PFSK-1 (cell line): ENCODE measurements around the gene RPLP2.

ENCODE experiments used
- SIN3A ChIP-seq: IDR thresholded peaks from 2 replicates; pipeline ENCODE4 v1.6.1; 2012; ENCODE audit warnings: mild to moderate bottlenecking, low read length, moderate library complexity, borderline replicate concordance; ENCODE audit not compliant: insufficient read depth
- TF ChIP-seq, protein P1 (sequence below), 2 experiments: IDR thresholded peaks; 2 replicates each; pipeline versions ENCODE4 v1.6.1 to v1.8.0; 2011 to 2012; ENCODE audit warnings: low read depth in 2 of 2, low read length in 2 of 2, control low read depth in 1 of 2, inconsistent platforms in 1 of 2, mild to moderate bottlenecking in 1 of 2, moderate library complexity in 1 of 2; ENCODE audit not compliant: insufficient read depth in 1 of 2

DNA sequence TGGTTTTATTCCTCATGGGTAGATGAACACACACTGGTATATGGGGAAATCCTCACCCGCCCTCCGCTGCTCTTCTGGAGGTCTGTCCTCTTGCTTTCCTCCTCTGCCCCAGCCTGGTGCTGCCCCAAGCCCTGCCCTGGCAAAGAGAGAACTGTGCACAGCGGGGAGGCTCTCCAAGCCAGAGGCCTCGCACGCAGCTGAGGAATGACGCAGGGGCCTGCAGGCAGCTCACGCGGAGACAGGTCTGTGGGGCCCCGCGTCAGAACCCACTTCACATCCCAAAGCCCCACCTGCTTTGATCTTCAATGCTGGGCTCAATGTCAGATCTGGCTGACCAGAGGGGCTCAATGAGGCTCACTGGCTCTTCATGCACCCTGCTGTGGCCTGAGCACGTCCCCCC is 42.5 kb upstream of the RPLP2 start:
- TF ChIP-seq, protein P1, sequence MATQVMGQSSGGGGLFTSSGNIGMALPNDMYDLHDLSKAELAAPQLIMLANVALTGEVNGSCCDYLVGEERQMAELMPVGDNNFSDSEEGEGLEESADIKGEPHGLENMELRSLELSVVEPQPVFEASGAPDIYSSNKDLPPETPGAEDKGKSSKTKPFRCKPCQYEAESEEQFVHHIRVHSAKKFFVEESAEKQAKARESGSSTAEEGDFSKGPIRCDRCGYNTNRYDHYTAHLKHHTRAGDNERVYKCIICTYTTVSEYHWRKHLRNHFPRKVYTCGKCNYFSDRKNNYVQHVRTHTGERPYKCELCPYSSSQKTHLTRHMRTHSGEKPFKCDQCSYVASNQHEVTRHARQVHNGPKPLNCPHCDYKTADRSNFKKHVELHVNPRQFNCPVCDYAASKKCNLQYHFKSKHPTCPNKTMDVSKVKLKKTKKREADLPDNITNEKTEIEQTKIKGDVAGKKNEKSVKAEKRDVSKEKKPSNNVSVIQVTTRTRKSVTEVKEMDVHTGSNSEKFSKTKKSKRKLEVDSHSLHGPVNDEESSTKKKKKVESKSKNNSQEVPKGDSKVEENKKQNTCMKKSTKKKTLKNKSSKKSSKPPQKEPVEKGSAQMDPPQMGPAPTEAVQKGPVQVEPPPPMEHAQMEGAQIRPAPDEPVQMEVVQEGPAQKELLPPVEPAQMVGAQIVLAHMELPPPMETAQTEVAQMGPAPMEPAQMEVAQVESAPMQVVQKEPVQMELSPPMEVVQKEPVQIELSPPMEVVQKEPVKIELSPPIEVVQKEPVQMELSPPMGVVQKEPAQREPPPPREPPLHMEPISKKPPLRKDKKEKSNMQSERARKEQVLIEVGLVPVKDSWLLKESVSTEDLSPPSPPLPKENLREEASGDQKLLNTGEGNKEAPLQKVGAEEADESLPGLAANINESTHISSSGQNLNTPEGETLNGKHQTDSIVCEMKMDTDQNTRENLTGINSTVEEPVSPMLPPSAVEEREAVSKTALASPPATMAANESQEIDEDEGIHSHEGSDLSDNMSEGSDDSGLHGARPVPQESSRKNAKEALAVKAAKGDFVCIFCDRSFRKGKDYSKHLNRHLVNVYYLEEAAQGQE (IDR thresholded peaks at IDR 0.05; ENCODE audit: insufficient read depth in 1 of 2, low read depth in 2 of 2, low read length in 2 of 2) = no peak
- TF ChIP-seq SIN3A = no peak
